ENCODE results near the gene COL15A1.

- TF ChIP-seq EZH2phosphoT487 (IDR thresholded peaks at IDR 0.05; ENCODE audit: low read depth) (no peak), CTCF (IDR thresholded peaks at IDR 0.05; ENCODE audit: low read depth, low read length) (no peak)
Measured at GRCh38 chr9:98971168-98971914, 27.6 kb downstream of the COL15A1 start.
